Measurements from ENCODE around the gene CCR6.
"Not testable (repeated sequence)": the region's sequence is repeated elsewhere in the genome, so short reads cannot be mapped to it uniquely, and the experiment has no call there.

The CCR6 gene

GRCh38 chr6:167178896-167179655 lies 56.2 kb downstream of the CCR6 start:
- DNase-seq, result not testable (repeated sequence)

GRCh38 chr6:167180086-167180485 lies 57.2 kb downstream of the CCR6 start:
- DNase-seq, result not testable (repeated sequence)

GRCh38 chr6:167181351-167181750 lies 58.5 kb downstream of the CCR6 start:
- DNase-seq, result not testable (repeated sequence)

- DNase-seq, result not testable (repeated sequence)
These were observed 60.0 kb downstream of the CCR6 start for GRCh38 chr6:167182913-167183314.

DNA sequence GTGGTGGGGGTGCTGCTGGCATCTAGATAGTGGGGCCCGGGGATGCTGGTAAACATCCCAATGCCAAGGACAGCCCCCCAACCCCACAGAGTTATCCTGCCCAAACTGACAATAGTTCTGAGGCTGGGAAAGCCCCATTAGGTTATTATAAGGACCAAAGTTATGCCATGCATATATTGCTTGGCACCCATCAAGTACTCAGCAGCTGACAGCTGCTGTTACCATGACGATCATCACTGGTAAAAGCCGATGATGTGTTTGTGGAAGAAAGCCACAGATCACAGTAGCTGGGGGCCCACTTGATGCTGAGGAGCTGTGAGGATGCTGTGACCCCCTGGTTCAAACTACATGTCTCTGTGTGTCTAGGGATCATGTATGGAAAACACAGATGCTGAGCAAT lies 62.2 kb downstream of the CCR6 start:
- DNase-seq, result not testable (repeated sequence)

DNA sequence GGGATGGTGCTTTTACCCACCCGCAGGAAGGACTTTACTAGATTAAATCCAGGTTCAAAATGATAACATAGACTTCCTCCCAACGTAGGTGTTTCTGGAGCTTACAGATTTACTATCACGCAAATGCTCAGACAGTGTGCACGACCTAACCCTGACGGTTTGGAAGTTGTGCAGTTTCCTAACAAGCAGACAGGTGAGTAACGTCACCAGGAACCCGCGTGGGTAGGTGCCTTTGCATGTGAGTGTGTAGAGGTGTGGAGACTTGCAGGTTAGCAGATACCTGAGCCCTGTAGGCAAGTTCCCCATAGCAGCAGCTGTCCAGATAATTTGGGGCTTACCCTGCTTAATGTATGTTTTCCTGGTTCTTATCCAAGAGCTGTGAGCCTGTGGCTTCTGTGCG lies 64.4 kb downstream of the CCR6 start:
- DNase-seq, result not testable (repeated sequence)
